Panc1 (cell line): ENCODE results near the gene USB1. TPM values are rescaled to one million over a fixed set of nuclear protein-coding genes. Genes with fewer than 3 reads are reported as not detected.

Source experiments
- ATAC-seq: fragments of 200-7000 bp; cut with Tn5 transposase; 2 replicates; pipeline ENCODE4 v1.9.1; 2020; ENCODE audit warnings: mild to moderate bottlenecking, moderate library complexity
- BruUV-seq: library from RNA; stranded (reverse); fragments of 400-500 nt; replicated peaks from 2 replicates; lab custom pipeline; 2021; lab: Mats Ljungman, UMichigan
- CTCF ChIA-PET: fragments of 300-600 bp; sonication (Branson Sonifier 250); formaldehyde crosslinking; loops from one replicate; lab custom pipeline; 2022; ENCODE audit warnings: antibody characterized with exemption; lab: Charles Lee
- POLR2A ChIA-PET: fragments of 300-600 bp; sonication (Branson Sonifier 250); formaldehyde crosslinking; loops from one replicate; lab custom pipeline; 2022; ENCODE audit warnings: antibody characterized with exemption; lab: Charles Lee
- DNase-seq: peaks from one replicate; pipeline ENCODE4 v3.0.0-alpha.2; 2010; ENCODE audit warnings: low read depth, low spot score
- H3K27ac ChIP-seq: 2 replicates; pipeline ENCODE4 v1.5.1; 2011; ENCODE audit warnings: mild to moderate bottlenecking, low read length, inconsistent platforms
- H3K27me3 ChIP-seq: fragments of 200-500 bp; sonication (Bioruptor generic); 2 replicates; pipeline ENCODE4 v1.6.0; 2014; ENCODE audit warnings: low read length, inconsistent platforms; ENCODE audit not compliant: control insufficient read depth, insufficient read depth
- H3K36me3 ChIP-seq: fragments of 200-500 bp; sonication (Bioruptor generic); 2 replicates; pipeline ENCODE4 v1.5.1; 2014; ENCODE audit warnings: inconsistent platforms, mild to moderate bottlenecking, low read length, moderate library complexity; ENCODE audit not compliant: control insufficient read depth, insufficient read depth
- H3K4me1 ChIP-seq: 2 replicates; pipeline ENCODE4 v1.5.1; 2011; ENCODE audit warnings: inconsistent platforms, mild to moderate bottlenecking, low read length, moderate library complexity; ENCODE audit not compliant: control insufficient read depth, insufficient read depth
- H3K4me3 ChIP-seq, 2 experiments: 2 replicates each; pipeline ENCODE4 v1.5.1; 2011 to 2012; ENCODE audit warnings: low read depth in 2 of 2, low read length in 2 of 2, mild to moderate bottlenecking in 2 of 2, inconsistent platforms in 1 of 2, moderate library complexity in 1 of 2
- H3K9me3 ChIP-seq: fragments of 200-500 bp; sonication (Bioruptor generic); 2 replicates; pipeline ENCODE4 v1.5.1; 2014; ENCODE audit warnings: low read depth, mild to moderate bottlenecking, inconsistent platforms, low read length, moderate library complexity; ENCODE audit not compliant: control insufficient read depth, insufficient read depth
- POLR2AphosphoS5 ChIP-seq: IDR thresholded peaks from 2 replicates; pipeline ENCODE4 v1.6.1; 2012; ENCODE audit warnings: mild to moderate bottlenecking, low read depth, low read length, moderate library complexity
- SIN3A ChIP-seq: IDR thresholded peaks from 2 replicates; pipeline ENCODE4 v1.6.1; 2012; ENCODE audit warnings: low read depth, mild to moderate bottlenecking, low read length, moderate library complexity, borderline replicate concordance; ENCODE audit not compliant: insufficient read depth
- TCF7L2 ChIP-seq: IDR thresholded peaks from 2 replicates; pipeline ENCODE4 v1.6.1; 2011; ENCODE audit warnings: mild to moderate bottlenecking, low read depth, low read length, inconsistent platforms
- in situ Hi-C: cut with HindIII; loops from 2 replicates; pipeline ENCODE4 v1.10.0; 2016; ENCODE audit warnings: low sequenced_read_pairs, low pct_unique_long_range_greater_than_20kb
- intact Hi-C: fragments of 100-400 bp; cut with micrococcal nuclease; formaldehyde crosslinking; loops from one replicate; pipeline ENCODE4 v1.10.0; 2022; ENCODE audit not compliant: unreplicated experiment
- total RNA-seq: library from RNA; stranded (reverse); gene quantifications from one replicate; pipeline ENCODE4 v1.2.1, GENCODE V29; 2021; ENCODE audit not compliant: unreplicated experiment
- TF ChIP-seq, protein P1 (sequence below), 2 experiments: IDR thresholded peaks; 2 replicates each; pipeline ENCODE4 v1.6.1; 2011 to 2012; ENCODE audit warnings: low read depth in 2 of 2, control low read depth in 1 of 2, low read length in 1 of 2, mild to moderate bottlenecking in 1 of 2, moderate library complexity in 1 of 2; ENCODE audit not compliant: insufficient read depth in 1 of 2
- TF ChIP-seq, protein P2 (sequence below): fragments of 450-650 bp; IDR thresholded peaks from 2 replicates; pipeline ENCODE4 v1.5.1; 2017; ENCODE audit warnings: mild to moderate bottlenecking

The USB1 gene
- total RNA-seq, 1 experiment from 2014 or later: 58.2 TPM

DNA sequence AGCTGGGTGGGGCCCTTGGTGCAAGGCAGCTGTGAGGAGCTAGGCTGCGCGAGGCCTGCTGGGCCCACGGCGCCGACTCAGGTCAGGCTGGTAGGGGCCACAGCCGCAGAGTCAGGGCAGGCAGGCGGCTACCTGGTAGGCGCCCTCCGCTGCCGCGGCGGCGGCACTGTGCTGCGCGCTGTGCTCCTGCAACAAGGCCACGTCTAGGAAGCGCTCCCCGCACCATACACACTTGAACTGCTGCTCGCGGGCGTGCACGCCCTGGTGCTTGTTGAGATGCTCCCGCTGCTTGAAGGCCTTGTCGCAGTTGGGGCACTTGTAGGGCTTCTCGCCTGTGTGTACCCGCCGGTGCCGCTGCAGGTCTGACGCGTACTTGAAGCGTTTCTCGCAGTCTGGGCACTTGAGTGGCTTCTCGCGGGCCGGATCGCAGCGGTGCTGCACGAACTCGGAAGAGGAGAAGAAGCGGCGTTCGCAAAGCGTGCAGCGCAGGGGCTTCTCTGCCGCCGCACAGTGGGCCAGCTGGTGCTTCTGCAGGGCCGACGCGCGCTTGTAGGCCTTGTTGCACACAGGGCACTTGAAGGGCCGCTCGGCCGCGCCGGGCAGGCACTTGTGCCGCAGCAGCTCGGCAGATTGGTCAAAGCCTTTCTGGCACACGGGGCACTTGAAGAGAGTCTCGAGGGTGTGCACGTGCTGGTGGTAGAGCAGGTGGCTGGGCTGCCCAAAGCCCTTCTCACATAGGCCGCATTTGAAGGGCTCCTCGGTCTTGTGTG, 4.6 kb upstream of the USB1 start:
- no peak for ATAC-seq

DNA sequence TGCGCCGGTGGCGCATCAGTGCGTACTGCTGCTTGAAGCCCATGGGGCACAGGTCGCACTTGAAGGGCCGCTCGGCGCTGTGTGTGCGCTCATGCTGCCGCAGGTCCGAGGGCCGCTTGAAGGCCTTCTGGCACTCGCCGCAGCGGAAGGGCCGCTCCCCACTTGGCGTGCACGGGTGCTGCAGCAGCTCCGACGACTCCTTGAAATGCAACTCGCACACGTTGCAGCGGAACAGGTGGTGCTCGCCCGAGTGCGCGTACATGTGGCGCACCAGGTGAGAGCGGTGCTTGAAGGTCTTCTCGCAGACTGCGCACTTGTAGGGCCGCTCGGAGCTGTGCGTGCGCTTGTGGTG, 4.1 kb upstream of the USB1 start:
- POLR2A ChIA-PET: no interaction called here
- Histone ChIP-seq H3K4me1 (peaks cover 10% of the 10 kb centered on the region), H3K4me3 (no peak overlapping the region), H3K27ac (no peak overlapping the region), H3K9me3 (no peaks in the 10 kb centered on the region), H3K27me3 (no peaks in the 10 kb centered on the region), H3K36me3 (no peaks in the 10 kb centered on the region)
- intact Hi-C loops: no loop called here
- CTCF ChIA-PET: no interaction called here
- ATAC-seq (no peak), DNase-seq (no peak)
- BruUV-seq: no TSS peak
- TF ChIP-seq, protein P1, sequence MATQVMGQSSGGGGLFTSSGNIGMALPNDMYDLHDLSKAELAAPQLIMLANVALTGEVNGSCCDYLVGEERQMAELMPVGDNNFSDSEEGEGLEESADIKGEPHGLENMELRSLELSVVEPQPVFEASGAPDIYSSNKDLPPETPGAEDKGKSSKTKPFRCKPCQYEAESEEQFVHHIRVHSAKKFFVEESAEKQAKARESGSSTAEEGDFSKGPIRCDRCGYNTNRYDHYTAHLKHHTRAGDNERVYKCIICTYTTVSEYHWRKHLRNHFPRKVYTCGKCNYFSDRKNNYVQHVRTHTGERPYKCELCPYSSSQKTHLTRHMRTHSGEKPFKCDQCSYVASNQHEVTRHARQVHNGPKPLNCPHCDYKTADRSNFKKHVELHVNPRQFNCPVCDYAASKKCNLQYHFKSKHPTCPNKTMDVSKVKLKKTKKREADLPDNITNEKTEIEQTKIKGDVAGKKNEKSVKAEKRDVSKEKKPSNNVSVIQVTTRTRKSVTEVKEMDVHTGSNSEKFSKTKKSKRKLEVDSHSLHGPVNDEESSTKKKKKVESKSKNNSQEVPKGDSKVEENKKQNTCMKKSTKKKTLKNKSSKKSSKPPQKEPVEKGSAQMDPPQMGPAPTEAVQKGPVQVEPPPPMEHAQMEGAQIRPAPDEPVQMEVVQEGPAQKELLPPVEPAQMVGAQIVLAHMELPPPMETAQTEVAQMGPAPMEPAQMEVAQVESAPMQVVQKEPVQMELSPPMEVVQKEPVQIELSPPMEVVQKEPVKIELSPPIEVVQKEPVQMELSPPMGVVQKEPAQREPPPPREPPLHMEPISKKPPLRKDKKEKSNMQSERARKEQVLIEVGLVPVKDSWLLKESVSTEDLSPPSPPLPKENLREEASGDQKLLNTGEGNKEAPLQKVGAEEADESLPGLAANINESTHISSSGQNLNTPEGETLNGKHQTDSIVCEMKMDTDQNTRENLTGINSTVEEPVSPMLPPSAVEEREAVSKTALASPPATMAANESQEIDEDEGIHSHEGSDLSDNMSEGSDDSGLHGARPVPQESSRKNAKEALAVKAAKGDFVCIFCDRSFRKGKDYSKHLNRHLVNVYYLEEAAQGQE (IDR thresholded peaks at IDR 0.05; ENCODE audit: insufficient read depth in 1 of 2, low read depth in 2 of 2, low read length in 1 of 2): no peak
- TF ChIP-seq SIN3A (no peak), TCF7L2 (no peak)
- TF ChIP-seq, protein P2, sequence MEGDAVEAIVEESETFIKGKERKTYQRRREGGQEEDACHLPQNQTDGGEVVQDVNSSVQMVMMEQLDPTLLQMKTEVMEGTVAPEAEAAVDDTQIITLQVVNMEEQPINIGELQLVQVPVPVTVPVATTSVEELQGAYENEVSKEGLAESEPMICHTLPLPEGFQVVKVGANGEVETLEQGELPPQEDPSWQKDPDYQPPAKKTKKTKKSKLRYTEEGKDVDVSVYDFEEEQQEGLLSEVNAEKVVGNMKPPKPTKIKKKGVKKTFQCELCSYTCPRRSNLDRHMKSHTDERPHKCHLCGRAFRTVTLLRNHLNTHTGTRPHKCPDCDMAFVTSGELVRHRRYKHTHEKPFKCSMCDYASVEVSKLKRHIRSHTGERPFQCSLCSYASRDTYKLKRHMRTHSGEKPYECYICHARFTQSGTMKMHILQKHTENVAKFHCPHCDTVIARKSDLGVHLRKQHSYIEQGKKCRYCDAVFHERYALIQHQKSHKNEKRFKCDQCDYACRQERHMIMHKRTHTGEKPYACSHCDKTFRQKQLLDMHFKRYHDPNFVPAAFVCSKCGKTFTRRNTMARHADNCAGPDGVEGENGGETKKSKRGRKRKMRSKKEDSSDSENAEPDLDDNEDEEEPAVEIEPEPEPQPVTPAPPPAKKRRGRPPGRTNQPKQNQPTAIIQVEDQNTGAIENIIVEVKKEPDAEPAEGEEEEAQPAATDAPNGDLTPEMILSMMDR: no peak
- in situ Hi-C loops: no loop called here

More for the DNA sequence above, 4.6 kb upstream of the USB1 start:
- no peak overlapping the region for H3K27ac ChIP-seq
- CTCF ChIA-PET: no interaction called here
- no peak overlapping the region for H3K4me3 ChIP-seq
- no TSS peak for BruUV-seq
- DNase-seq: no peak
- no peaks in the 10 kb centered on the region for H3K27me3 ChIP-seq
- in situ Hi-C loops (no loop called here), intact Hi-C loops (no loop called here)
- peaks cover 6% of the 10 kb centered on the region; the same call in 1 of the 2 replicates for H3K4me1 ChIP-seq
- H3K36me3 ChIP-seq: no peaks in the 10 kb centered on the region
- TF ChIP-seq POLR2AphosphoS5 (no peak), SIN3A (no peak), TCF7L2 (no peak)
- TF ChIP-seq, protein P2: no peak
- TF ChIP-seq, protein P1 (IDR thresholded peaks at IDR 0.05; ENCODE audit: insufficient read depth in 1 of 2, low read depth in 2 of 2, low read length in 1 of 2): no peak
- POLR2A ChIA-PET: no interaction called here
- H3K9me3 ChIP-seq: no peaks in the 10 kb centered on the region
